ENCODE results near the gene CIRBP.
A peak's percentile ranks its signal among the peaks of the same experiment; 100 is the strongest.

CIRBP gene

GRCh38 chr19:1231729-1232637 is 37.1 kb upstream of the CIRBP start:
- DNase-seq, result no peak

- DNase-seq, result no peak
Measured at GRCh38 chr19:1232652-1233072, 36.5 kb upstream of the CIRBP start.

DNA sequence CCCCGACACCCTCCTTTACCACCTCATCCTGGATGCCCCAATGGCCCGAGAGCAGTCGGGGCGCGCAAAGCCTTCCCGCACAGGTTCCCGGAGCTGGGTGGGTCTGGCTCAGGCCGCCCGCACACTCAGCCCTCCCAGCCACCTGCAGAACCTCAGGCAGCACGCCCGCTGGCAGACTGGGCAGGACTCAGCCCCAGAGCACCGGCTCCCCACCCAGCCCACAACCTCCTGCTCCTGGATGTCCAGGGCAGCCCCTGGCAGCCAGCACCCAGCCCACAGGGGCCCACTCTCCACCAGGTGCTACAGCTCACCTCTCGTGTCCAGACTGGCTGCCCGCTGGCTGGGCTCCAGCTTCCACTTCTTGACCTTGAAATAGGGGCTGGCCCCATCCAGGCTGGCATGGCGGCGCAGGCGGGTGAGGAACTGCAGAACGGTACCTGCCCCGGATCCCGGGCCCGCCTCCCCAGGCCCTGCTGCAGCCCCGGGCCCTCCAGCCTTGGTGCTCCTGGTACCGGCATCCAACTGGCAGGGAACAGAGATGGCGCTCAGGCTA is 35.9 kb upstream of the CIRBP start:
- DNase-seq, result no peak

DNA sequence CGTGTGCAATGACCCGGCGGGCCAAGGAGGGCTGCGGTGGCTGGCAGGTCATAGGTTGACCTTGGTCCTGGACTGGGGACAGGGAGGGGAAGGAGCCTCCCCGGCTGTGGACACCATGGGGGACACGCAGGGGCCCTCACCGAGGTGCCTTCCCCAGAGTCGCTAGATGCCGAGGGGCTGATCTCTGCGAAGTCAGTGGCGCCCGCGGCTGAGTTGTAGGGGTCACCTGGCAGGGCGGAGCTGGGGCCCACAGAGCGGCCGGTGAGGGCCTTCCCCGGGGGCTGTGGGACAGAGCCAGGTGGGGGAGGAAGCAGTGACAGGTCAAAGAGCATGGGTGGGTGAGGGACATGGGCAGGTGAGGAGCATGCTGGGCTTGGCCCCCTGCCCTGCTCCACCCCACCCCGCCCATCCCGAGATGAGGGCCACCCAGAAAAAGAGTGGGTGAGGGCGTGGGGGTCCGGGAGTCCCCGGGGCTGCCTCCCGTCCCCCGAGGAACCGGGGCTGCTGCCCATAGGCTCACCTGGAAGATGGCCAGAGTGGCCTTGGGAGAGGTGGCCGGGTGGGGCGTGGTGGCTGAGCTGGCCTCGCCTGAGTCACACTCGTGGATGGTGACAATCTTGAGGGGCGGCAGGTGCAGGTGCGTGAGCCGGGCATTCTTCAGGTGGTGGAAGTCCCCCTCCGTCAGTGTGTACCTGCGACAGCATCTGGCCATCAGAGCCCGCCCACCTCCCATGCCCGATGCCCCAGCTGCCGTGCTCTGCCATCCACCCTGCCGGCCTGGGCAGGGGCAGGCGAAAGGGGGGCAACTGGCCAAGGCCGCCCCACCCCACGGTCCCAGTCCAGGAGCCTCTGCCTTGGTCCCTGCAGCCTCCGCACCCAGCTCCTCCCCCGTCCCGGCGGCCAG is 34.8 kb upstream of the CIRBP start:
- DNase-seq, result no peak

DNA sequence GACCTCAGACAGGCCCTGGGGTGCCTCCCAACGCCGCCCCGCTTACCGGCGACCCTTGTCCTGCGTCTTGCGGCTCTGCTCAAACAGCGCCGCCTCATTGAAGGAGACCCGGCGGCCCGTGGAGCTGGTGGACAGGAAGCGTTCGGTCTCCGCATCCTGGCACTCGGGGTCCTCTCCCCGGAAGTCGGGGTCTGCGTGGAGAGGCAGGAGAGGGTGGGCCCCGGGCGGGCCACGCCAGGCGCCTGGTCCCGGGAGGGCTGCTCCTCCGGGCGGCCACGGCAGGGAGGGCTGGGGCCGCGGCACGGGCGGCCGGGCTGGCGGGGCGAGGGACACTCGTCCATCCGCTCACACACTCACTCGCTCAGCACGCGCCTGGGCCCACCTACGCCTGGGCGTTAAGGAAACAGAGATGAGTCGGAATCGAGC is 34.2 kb upstream of the CIRBP start:
- DNase-seq, result no peak

DNA sequence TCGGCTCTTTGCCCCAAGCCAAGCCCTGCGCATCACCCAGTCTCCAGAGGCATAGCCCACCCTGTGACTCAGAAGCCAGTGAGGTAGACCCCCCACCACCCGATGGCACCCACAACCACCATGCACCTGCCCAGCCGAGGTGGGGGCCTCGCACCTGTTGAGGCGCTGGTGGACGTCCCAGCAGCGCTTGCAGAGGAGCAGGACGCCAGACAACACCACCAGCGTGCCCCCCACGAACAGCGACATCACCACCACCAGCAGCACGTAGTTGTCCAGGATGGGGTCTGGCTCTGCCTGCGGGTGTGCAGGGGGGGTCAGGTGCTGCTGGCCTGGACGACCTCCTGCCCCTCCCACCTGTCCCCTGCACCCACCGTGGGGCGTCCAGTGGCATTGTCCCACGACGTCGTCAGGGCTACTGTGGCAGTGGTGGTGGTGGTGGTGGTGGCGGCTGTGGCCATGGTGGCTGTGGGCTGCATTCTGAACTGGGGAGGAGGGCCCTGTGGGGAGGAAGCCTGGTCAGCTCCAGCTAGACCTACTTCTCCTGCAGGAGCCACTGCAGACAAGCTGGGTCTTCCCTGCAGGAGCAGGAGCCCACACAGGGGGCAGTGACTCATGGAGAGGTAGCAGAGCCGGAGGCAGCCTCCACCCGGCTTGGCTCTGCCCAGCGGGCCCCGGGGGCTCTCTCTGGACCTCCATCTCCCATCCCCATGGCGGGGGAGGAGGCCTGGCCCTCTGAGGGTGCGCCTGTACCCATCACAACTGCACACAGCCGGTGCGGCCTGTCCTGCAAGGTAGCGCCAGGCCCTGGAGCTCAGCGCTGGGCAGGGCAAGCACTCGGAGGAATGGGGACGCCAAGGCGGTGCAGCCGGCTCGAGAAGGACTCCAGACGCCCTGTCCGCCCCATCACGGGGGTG is 33.2 kb upstream of the CIRBP start:
- DNase-seq, result no peak

- DNase-seq, result peak; percentile 36
Measured at GRCh38 chr19:1236576-1236975, 32.6 kb upstream of the CIRBP start.

DNA sequence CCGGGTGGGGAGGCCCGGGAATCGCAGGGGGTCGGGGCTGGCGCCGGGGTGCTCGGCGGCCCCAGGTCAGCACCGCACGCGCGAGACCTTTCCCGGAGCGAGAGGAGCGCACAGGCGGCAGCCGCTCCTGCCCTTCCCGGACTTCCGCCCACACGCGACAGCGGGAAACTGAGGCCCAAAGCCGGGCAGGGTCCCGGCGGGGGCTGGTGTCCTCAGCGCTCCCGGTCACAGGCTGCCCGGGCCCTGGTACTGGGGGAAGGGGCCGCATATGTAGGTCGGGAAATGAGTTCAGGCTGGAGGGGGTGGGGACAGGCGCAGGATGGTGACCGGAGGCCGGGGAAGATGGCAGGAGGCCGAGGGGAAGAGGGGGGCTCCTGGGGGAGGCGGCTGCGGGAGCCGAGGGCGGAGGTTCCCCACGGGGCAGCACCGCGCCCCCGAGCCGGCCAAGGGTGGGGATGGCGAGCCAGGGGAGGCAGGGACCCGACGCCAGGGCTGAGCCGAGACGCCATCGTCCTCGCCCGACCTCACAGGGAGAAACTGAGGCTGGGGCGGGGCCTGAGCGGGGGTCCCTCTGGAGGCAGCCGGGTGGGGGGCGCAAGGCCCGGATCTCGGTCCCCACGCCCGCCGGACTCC is 32.0 kb upstream of the CIRBP start:
- DNase-seq, result no peak

DNA sequence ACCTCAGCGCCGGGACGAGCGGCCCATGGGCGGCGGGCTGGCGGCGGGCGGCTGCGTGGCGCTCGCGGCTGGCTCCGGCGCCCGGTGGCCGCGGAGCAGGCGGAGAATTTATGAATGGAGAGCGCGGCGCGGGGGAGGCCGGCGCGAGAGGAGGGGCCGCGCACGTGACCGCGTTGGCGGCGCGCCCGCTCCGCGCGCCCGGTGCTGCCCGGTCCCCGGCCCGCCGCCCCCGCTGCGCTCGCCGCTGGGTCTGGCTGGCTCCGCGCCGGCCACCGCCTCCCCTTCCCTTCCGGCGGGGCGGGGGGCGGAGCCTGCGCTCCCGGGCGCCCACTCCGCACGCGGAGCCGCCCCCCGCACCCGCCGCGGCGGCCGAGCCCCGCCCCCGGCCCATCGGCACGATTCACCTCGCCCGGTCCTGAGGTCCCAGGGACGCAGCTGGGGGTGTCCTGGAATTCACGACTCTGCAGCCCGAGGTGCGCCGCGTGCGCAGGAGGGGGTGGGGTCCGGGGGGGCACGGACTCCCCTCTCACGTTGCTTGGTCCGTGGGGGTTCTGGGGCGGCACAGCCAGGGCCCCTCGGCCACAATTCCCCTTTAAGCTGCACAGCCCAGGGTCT is 31.3 kb upstream of the CIRBP start, which contains the start of gene CBARP:
Gene CBARP (minus strand): TSS at position 252 of the 615 bp plus-strand sequence. CDS start 1,905 bp downstream, outside the sequence.
- no peak for DNase-seq

DNA sequence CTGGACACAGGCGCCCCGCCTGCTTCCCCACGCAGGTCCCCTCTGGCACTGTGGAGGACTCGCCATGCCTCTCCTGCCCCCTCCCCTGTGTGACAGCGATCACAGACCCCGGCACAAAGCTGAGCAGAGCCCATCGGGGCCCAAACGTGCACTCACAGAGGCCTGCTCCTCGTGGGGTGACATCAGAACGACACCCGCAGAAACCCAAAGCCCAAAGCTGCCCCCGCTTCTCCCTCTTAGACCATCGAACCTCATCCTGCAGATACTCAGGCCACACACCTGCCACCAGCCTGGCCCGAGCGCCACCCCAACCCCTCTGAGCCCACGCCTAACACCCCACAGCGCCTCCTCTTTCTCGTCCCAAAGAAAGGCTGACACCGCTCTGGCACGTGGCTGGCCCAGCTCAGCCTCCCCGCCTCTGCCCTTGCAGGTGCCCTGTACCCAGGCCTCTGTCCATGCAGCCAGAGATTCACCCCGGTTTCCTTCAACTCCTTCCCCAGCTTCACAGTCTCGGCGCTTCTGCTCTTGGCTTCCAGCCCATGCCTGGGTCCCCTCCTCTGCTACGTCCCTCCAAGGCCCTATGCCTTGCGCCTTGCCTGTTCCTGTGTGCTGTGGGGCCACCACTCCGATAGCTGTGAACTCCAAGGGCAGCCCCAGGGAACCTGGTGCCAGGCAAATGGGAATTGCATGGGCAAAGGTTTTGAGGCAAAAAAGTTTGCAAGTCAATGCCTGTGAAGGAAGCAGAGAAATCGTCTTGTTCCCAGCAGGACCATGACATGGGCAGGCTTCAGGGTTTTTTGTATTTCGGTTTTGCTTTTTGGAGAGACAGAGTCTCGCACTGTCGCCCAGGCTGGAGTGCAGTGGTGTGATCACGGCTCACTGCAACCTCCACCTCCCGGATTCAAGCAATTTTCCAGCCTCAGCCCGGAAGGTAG is 30.5 kb upstream of the CIRBP start:
- DNase-seq, result no peak

DNA sequence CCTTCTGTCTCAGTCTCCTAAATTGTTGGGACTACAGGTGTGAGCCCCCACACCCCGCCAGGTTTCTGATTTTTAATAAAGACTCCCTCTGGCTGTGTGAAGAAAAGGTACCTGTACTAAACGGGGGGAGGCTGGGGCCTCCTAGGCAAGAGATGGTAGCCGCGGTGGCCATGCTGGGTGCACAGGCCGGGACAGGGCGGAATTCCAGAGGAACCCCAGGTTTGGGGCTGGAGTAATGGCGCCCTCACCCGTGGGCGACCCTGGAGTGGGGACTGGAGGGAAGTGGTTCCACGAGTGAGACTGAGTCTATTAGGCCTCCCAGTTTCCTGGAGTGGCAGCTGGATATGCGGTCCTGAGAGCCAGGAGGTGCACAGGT is 29.7 kb upstream of the CIRBP start:
- no peak for DNase-seq

DNA sequence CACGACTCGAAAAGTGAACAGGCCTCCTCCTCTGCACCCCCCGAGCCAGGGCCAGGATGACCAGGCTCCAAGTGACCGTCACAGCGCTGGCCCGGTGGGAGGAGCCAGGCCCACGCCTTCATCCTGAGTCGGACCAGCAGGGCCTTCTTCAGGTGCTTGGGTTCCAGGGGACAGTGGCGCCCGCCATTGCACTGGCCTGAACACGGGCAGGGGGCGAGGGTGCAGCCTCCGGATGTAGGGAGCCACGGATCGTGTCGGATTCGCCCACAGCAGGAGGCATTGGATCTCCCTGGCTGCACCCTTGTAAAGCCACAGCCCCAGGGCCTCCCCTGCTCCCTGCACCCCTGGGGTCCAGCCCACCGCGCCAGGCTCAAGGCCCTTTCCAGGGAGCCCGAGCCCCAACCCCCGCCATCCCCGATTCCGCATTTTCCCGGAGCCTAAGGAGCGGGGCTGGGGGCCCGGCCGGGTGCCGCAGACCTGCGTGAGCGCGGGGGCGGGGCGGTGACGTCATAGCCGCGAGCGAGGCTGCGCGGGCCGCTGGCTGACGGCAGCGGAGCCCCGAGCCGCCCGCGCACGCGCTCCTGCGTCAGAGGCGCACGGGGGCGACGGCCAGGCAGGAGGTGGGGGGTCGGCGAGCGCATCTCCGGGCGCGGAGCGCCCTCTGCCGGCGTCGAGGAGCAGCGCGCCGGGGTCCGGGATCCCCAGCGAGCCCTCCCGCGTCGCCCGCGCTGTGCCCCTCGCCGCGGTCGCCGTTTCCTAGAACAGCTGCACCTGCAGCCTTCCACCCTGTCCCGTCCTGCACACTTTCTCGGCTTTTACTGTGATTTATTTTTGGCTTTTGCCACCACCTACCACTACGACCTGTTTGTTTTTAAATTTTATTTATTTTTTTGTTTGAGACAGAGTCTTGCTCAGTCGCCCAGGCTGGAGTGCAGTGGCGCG is 29.1 kb upstream of the CIRBP start:
- peak; percentile 79 for DNase-seq

DNA sequence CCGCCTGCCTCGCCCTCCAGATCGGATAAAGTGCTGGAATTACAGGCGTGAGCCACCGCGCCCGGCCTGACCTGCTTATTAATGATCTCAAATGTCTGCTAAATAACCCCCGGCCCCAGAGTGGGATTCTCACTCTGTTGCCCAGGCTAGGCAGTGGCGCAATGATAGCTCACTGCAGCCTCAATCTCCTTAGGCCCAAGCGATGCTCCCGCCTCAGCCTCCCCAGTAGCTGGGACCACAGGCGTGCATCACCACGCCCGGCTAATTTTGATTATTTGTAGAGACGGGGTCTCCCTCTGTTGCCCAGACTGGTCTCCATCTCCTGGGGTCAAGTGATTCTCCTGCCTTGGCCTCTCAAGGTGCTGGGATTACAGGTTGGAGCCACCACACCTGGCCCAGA is 28.2 kb upstream of the CIRBP start:
- no peak for DNase-seq

DNA sequence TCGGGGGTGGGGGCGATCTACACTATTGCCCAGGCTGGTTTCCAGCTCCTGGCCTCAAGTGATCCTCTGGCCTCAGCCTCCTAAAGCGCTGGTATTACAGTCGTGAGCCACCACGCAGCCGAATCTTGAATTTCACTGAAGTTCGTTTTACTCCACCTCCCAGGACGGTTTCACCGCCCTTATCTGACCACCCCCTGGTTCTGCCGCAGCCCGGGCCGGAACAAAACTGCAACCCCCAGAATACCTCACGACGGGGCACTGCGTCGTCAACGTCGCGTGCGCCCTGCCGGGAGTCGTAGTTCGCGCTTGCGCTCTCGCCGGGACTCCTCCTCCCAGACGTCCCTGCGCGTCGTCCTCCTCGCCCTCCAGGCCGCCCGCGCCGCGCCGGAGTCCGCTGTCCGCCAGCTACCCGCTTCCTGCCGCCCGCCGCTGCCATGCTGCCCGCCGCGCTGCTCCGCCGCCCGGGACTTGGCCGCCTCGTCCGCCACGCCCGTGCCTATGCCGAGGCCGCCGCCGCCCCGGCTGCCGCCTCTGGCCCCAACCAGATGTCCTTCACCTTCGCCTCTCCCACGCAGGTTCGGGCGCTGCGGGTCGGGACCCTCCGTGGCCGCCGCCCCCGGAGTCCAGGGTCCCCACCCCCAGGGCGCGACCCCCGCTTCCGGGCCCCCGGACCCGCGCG is 27.6 kb upstream of the CIRBP start, which contains the start of gene ATP5F1D:
Gene ATP5F1D (plus strand): TSS at position 335 of the 679 bp plus-strand sequence. CDS start 100 bp downstream, at position 435.
- DNase-seq, result peak; percentile 88

DNA sequence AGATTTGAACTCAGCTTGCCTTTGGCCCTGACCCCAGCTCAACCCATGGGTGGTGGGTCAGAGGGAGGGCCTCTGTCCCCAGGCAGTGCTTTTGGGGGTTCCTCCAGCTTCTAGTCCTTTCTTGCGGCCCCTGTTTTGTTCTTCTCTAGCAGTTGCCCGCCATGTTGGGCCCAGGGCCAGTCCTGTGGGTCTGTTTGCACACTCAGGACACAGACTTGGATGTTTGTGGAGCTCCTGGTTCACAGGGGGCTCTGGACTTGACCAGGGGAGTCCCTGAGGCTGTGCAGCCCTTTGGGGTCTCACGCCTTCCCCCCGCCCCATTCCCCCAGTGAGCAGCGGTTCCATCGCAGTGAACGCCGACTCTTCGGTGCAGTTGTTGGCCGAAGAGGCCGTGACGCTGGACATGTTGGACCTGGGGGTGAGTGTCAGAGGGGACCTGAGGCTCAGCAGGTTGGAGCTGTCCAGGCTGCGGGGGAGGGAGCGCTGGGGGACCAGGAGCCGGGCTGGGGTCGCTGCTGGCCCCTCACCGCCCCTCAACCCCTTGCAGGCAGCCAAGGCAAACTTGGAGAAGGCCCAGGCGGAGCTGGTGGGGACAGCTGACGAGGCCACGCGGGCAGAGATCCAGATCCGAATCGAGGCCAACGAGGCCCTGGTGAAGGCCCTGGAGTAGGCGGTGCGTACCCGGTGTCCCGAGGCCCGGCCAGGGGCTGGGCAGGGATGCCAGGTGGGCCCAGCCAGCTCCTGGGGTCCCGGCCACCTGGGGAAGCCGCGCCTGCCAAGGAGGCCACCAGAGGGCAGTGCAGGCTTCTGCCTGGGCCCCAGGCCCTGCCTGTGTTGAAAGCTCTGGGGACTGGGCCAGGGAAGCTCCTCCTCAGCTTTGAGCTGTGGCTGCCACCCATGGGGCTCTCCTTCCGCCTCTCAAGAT is 25.1 kb upstream of the CIRBP start:
- peak; percentile 84 for DNase-seq

DNA sequence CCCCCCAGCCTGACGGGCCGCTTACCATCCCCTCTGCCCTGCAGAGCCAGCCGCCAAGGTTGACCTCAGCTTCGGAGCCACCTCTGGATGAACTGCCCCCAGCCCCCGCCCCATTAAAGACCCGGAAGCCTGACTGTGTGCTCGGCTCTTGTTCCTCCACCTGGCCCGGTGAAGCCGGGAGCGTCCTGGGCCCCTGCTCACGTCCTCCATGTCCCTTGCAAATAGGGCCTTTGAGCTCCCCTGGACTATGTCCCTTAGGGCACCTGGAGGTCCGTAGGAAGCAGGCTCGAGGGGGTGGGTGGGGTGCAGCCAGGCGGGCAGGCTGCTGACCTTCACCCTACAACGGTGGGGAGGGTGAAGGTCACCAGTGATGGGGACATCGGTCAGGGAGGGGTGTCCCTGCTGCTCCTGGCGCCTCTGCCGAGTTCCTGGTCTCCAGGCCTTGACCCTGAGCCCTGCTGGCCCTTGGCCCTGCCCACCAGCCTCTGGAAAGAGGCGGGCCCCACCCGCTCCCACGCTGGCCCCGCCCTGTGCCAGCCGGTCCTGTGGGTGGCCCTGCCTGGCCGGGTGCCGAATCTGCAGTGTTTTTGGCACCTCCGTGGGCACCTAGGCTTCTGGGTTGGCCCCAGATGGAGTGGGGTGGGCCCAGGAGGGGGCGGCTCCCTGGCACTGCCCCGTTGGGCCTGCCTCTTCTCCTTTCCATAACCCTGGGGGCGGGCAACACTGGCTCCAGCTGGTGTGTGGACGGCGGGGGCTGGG is 24.3 kb upstream of the CIRBP start:
- DNase-seq, result no peak
